MM.1S (cell line): ENCODE measurements around the gene FIGNL2.
A peak's percentile ranks its signal among the peaks of the same experiment; 100 is the strongest.

ENCODE experiments used
- DNase-seq: peaks from one replicate; pipeline ENCODE4 v3.0.0-alpha.2; 2015
- H2AFZ ChIP-seq: fragments of 300-600 bp; sonication (generic); 2 replicates; pipeline ENCODE4 v1.6.0; 2016; ENCODE audit warnings: antibody characterized with exemption, low read length
- H3F3A ChIP-seq: fragments of 300-600 bp; sonication (generic); 2 replicates; pipeline ENCODE4 v1.6.1; 2016; ENCODE audit warnings: mild to moderate bottlenecking, antibody characterized with exemption, low read length, moderate library complexity, mixed read lengths; ENCODE audit not compliant: insufficient read depth
- H3K27ac ChIP-seq: fragments of 300-600 bp; sonication (generic); 2 replicates; pipeline ENCODE4 v1.5.1; 2016; ENCODE audit warnings: mild to moderate bottlenecking, low read length
- H3K27me3 ChIP-seq: fragments of 300-600 bp; sonication (generic); replicated peaks from 2 replicates; pipeline ENCODE4 v1.6.0; 2016; ENCODE audit warnings: low read length; ENCODE audit not compliant: insufficient read depth
- H3K36me3 ChIP-seq: fragments of 300-600 bp; sonication (generic); replicated peaks from 2 replicates; pipeline ENCODE4 v1.6.1; 2016; ENCODE audit warnings: mild to moderate bottlenecking, low read length, mixed read lengths; ENCODE audit not compliant: insufficient read depth
- H3K4me1 ChIP-seq: fragments of 300-600 bp; sonication (generic); 2 replicates; pipeline ENCODE4 v1.6.1; 2016; ENCODE audit warnings: low read length, mixed read lengths
- H3K4me2 ChIP-seq: fragments of 300-600 bp; sonication (generic); 2 replicates; pipeline ENCODE4 v1.6.0; 2016; ENCODE audit warnings: low read depth, low read length
- H3K4me3 ChIP-seq: fragments of 300-600 bp; sonication (generic); 2 replicates; pipeline ENCODE4 v1.5.1; 2016; ENCODE audit warnings: low read length, mixed read lengths
- H3K79me2 ChIP-seq: fragments of 300-600 bp; sonication (generic); 2 replicates; pipeline ENCODE4 v1.6.1; 2016; ENCODE audit warnings: mixed run types, low read length, mixed read lengths
- H3K9ac ChIP-seq: fragments of 300-600 bp; sonication (generic); 2 replicates; pipeline ENCODE4 v1.6.1; 2016; ENCODE audit warnings: low read length, mixed read lengths
- H3K9me2 ChIP-seq: fragments of 300-600 bp; sonication (generic); replicated peaks from 2 replicates; pipeline ENCODE4 v1.6.1; 2016; ENCODE audit warnings: mild to moderate bottlenecking, low read length, mixed read lengths; ENCODE audit not compliant: insufficient read depth
- H3K9me3 ChIP-seq: fragments of 300-600 bp; sonication (generic); replicated peaks from 2 replicates; pipeline ENCODE4 v1.6.1; 2016; ENCODE audit warnings: mild to moderate bottlenecking, low read length, mixed read lengths; ENCODE audit not compliant: insufficient read depth
- H4K20me1 ChIP-seq: fragments of 300-600 bp; sonication (generic); 2 replicates; pipeline ENCODE4 v1.6.1; 2016; ENCODE audit warnings: mild to moderate bottlenecking, low read length, moderate library complexity, mixed read lengths; ENCODE audit not compliant: insufficient read depth
- CTCF ChIP-seq: fragments of 300-600 bp; sonication (generic); IDR thresholded peaks from 2 replicates; pipeline ENCODE4 v1.5.1; 2016; ENCODE audit warnings: antibody characterized with exemption, low read length, mixed read lengths
- EZH2 ChIP-seq: fragments of 300-600 bp; sonication (generic); optimal IDR thresholded peaks from 2 replicates; pipeline ENCODE3; 2017; ENCODE audit warnings: low read depth, mild to moderate bottlenecking, antibody characterized with exemption, low read length, mixed read lengths
- EZH2phosphoT487 ChIP-seq: fragments of 300-600 bp; sonication (generic); IDR thresholded peaks from 2 replicates; pipeline ENCODE4 v1.6.1; 2018; ENCODE audit warnings: antibody characterized with exemption, low read length

The FIGNL2 gene

DNA sequence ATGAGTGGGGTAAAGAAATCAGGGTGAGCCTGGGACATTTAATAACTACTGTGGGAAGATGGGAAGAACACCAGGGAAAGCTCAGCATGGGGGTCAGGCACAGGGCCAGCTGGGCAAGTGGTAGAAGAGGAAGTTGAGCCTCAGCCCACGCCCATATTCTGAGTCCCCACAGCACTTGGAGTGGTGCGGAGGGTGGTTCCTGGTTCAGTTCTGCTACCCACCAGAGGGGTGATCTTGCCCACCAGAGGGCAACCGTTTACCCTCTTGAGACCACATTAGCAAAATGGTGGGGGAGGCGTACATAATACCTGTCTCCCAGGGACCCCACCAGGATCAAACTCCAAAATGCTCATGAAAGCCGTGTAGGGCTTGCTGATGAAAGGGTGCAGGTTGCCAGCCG is 22.6 kb upstream of the FIGNL2 start:
- Histone ChIP-seq H3K4me1 (no peaks in the 10 kb centered on the region), H3F3A (no peaks in the 10 kb centered on the region), H2AFZ (no peak overlapping the region), H3K9me2 (no peaks in the 10 kb centered on the region), H3K9me3 (no peaks in the 10 kb centered on the region), H3K4me3 (no peak overlapping the region), H3K9ac (no peak overlapping the region), H3K27me3 (peaks cover 31% of the 10 kb centered on the region), H3K27ac (no peak overlapping the region), H3K79me2 (no peaks in the 10 kb centered on the region), H3K4me2 (no peak overlapping the region), H4K20me1 (no peaks in the 10 kb centered on the region), H3K36me3 (no peaks in the 10 kb centered on the region)
- TF ChIP-seq EZH2phosphoT487 (no peak), EZH2 (no peak), CTCF (peak; percentile 8; the same call in 1 of the 2 replicates)
- DNase-seq: no peak

- H2AFZ ChIP-seq: no peak overlapping the region
- TF ChIP-seq CTCF (no peak), EZH2 (no peak), EZH2phosphoT487 (no peak)
- no peaks in the 10 kb centered on the region for H3K9me3 ChIP-seq
- no peaks in the 10 kb centered on the region for H3F3A ChIP-seq
- H3K9ac ChIP-seq: no peak overlapping the region
- no peaks in the 10 kb centered on the region for H3K9me2 ChIP-seq
- H3K27me3 ChIP-seq: peaks cover 32% of the 10 kb centered on the region
- no peaks in the 10 kb centered on the region for H4K20me1 ChIP-seq
- no peak overlapping the region for H3K4me2 ChIP-seq
- no peak for DNase-seq
- H3K4me3 ChIP-seq: no peak overlapping the region
- H3K27ac ChIP-seq: no peak overlapping the region
- no peaks in the 10 kb centered on the region for H3K79me2 ChIP-seq
- H3K4me1 ChIP-seq: no peaks in the 10 kb centered on the region
- H3K36me3 ChIP-seq: no peaks in the 10 kb centered on the region
Measured at GRCh38 chr12:51870504-51870903, 22.0 kb upstream of the FIGNL2 start.

DNA sequence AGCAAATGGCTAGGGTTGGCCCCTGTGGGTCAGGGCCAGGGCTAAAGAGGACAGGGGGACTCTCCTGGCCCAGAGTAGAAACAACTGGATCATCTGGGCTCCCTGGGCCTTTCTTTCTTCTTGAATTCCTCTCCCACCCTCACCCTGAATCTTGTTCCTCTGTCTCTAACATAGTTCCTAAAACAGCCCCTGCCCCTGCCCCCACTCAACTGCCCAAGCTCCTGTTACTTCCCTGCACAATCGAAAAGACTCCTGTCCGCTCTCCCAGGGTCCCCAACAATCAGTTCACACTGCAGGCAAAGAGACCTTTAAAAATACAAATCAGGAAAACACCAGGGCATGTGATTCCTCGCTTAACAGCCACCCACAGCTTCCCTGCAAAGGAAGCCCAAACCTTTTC is 21.4 kb upstream of the FIGNL2 start:
- Histone ChIP-seq H3K27me3 (peaks cover 38% of the 10 kb centered on the region), H3K36me3 (no peaks in the 10 kb centered on the region), H3K4me3 (no peak overlapping the region), H3K4me1 (no peaks in the 10 kb centered on the region), H3K79me2 (no peaks in the 10 kb centered on the region), H4K20me1 (no peaks in the 10 kb centered on the region), H3F3A (no peaks in the 10 kb centered on the region), H3K9ac (no peak overlapping the region), H3K9me3 (no peaks in the 10 kb centered on the region), H3K9me2 (no peaks in the 10 kb centered on the region), H3K4me2 (no peak overlapping the region), H2AFZ (no peak overlapping the region), H3K27ac (no peak overlapping the region)
- no peak for DNase-seq
- TF ChIP-seq EZH2 (no peak), EZH2phosphoT487 (no peak), CTCF (no peak)

- H3K4me3 ChIP-seq: no peak overlapping the region
- H3K9me2 ChIP-seq: no peaks in the 10 kb centered on the region
- H3K4me1 ChIP-seq: no peaks in the 10 kb centered on the region
- peaks cover 42% of the 10 kb centered on the region for H3K27me3 ChIP-seq
- TF ChIP-seq EZH2 (no peak), CTCF (no peak), EZH2phosphoT487 (no peak)
- no peak overlapping the region for H3K9ac ChIP-seq
- H2AFZ ChIP-seq: no peak overlapping the region
- H4K20me1 ChIP-seq: no peaks in the 10 kb centered on the region
- H3F3A ChIP-seq: no peaks in the 10 kb centered on the region
- no peak for DNase-seq
- H3K9me3 ChIP-seq: no peaks in the 10 kb centered on the region
- H3K4me2 ChIP-seq: no peak overlapping the region
- no peaks in the 10 kb centered on the region for H3K79me2 ChIP-seq
- H3K27ac ChIP-seq: no peak overlapping the region
- H3K36me3 ChIP-seq: no peaks in the 10 kb centered on the region
Measured at GRCh38 chr12:51869496-51869865, 21.0 kb upstream of the FIGNL2 start.
